ENCODE results near the gene ADCY4.

ADCY4 gene

GRCh38 chr14:24370748-24371147, 35.9 kb upstream of the ADCY4 start:
- intact Hi-C loops (cut with micrococcal nuclease), result no loop called here
- Mint-ChIP-seq H3K4me3 (no peak overlapping the region), H3K36me3 (ENCODE audit: low read depth) (no peaks in the 10 kb centered on the region), H3K9me3 (no peaks in the 10 kb centered on the region), H3K27ac (no peak overlapping the region), H3K4me1 (ENCODE audit: low read depth) (peaks cover 27% of the 10 kb centered on the region), H3K27me3 (peaks cover 57% of the 10 kb centered on the region)

GRCh38 chr14:24369907-24370687, 35.2 kb upstream of the ADCY4 start:
- H3K4me1 Mint-ChIP-seq (ENCODE audit: low read depth), result peaks cover 34% of the 10 kb centered on the region
- no peak overlapping the region for H3K27ac Mint-ChIP-seq
- intact Hi-C loops (cut with micrococcal nuclease), result loop anchor here (5.0 kb wide), 2 partner anchors 38 to 42 kb away; no protein-coding TSS in a partner anchor
- no peak overlapping the region for H3K4me3 Mint-ChIP-seq
- H3K36me3 Mint-ChIP-seq (ENCODE audit: low read depth), result no peaks in the 10 kb centered on the region
- peaks cover 59% of the 10 kb centered on the region for H3K27me3 Mint-ChIP-seq
- H3K9me3 Mint-ChIP-seq, result no peaks in the 10 kb centered on the region

- Mint-ChIP-seq H3K4me3 (no peak overlapping the region), H3K4me1 (ENCODE audit: low read depth) (peaks cover 38% of the 10 kb centered on the region), H3K9me3 (no peaks in the 10 kb centered on the region), H3K36me3 (ENCODE audit: low read depth) (no peaks in the 10 kb centered on the region), H3K27ac (no peak overlapping the region), H3K27me3 (peaks cover 62% of the 10 kb centered on the region)
- intact Hi-C loops (cut with micrococcal nuclease), result loop anchor here (5.0 kb wide), 2 partner anchors 37 to 43 kb away; no protein-coding TSS in a partner anchor
Observed at GRCh38 chr14:24369463-24369862, 34.6 kb upstream of the ADCY4 start.

- peaks cover 57% of the 10 kb centered on the region for H3K27me3 Mint-ChIP-seq
- peak overlapping the region; percentile 30 for H3K4me3 Mint-ChIP-seq
- intact Hi-C loops (cut with micrococcal nuclease), result loop anchor here (5.0 kb wide), 2 partner anchors 36 to 44 kb away; no protein-coding TSS in a partner anchor
- no peaks in the 10 kb centered on the region for H3K36me3 Mint-ChIP-seq (ENCODE audit: low read depth)
- no peaks in the 10 kb centered on the region for H3K9me3 Mint-ChIP-seq
- peaks cover 38% of the 10 kb centered on the region for H3K4me1 Mint-ChIP-seq (ENCODE audit: low read depth)
- peak overlapping the region; percentile 44 for H3K27ac Mint-ChIP-seq
Observed at GRCh38 chr14:24368562-24369252, 33.8 kb upstream of the ADCY4 start.

GRCh38 chr14:24368212-24368561, 33.3 kb upstream of the ADCY4 start:
- Mint-ChIP-seq H3K27ac (peak overlapping the region; percentile 44), H3K27me3 (peaks cover 55% of the 10 kb centered on the region), H3K9me3 (no peaks in the 10 kb centered on the region), H3K36me3 (ENCODE audit: low read depth) (no peaks in the 10 kb centered on the region), H3K4me3 (peak overlapping the region; percentile 34), H3K4me1 (ENCODE audit: low read depth) (peaks cover 38% of the 10 kb centered on the region)
- intact Hi-C loops (cut with micrococcal nuclease), result loop anchor here (5.0 kb wide), 2 partner anchors 36 to 44 kb away; no protein-coding TSS in a partner anchor

GRCh38 chr14:24367514-24368211, 32.8 kb upstream of the ADCY4 start, which contains the start of gene NFATC4:
Gene NFATC4, plus strand, starts transcription at chr14:24368184. Its CDS starts 157 bp downstream, at chr14:24368341.
- intact Hi-C loops (cut with micrococcal nuclease), result loop anchor here (2.0 to 5.0 kb wide), 3 partner anchors 35 to 63 kb away; no protein-coding TSS in a partner anchor

GRCh38 chr14:24366721-24367513, 32.0 kb upstream of the ADCY4 start:
- H3K27me3 Mint-ChIP-seq, result peaks cover 57% of the 10 kb centered on the region
- peak overlapping the region; percentile 40 for H3K27ac Mint-ChIP-seq
- no peaks in the 10 kb centered on the region for H3K9me3 Mint-ChIP-seq
- H3K36me3 Mint-ChIP-seq (ENCODE audit: low read depth), result no peaks in the 10 kb centered on the region
- H3K4me1 Mint-ChIP-seq (ENCODE audit: low read depth), result peaks cover 42% of the 10 kb centered on the region
- intact Hi-C loops (cut with micrococcal nuclease), result loop anchor here (2.0 to 5.0 kb wide), 3 partner anchors 35 to 64 kb away; no protein-coding TSS in a partner anchor
- H3K4me3 Mint-ChIP-seq, result peak overlapping the region; percentile 63

More at GRCh38 chr14:24367514-24368211, 32.8 kb upstream of the ADCY4 start, which contains the start of gene NFATC4:
- H3K36me3 Mint-ChIP-seq (ENCODE audit: low read depth), result no peaks in the 10 kb centered on the region
- H3K4me3 Mint-ChIP-seq, result peak within 1 kb of the TSS; percentile 63
- peaks cover 38% of the 10 kb centered on the region for H3K4me1 Mint-ChIP-seq (ENCODE audit: low read depth)
- H3K27ac Mint-ChIP-seq, result peak within 1 kb of the TSS; percentile 44
- H3K27me3 Mint-ChIP-seq, result peaks cover 57% of the 10 kb centered on the region
- no peaks in the 10 kb centered on the region for H3K9me3 Mint-ChIP-seq

- Mint-ChIP-seq H3K27ac (peak overlapping the region; percentile 40), H3K27me3 (peaks cover 55% of the 10 kb centered on the region), H3K9me3 (no peaks in the 10 kb centered on the region), H3K36me3 (ENCODE audit: low read depth) (no peaks in the 10 kb centered on the region), H3K4me3 (peak overlapping the region; percentile 63), H3K4me1 (ENCODE audit: low read depth) (peaks cover 47% of the 10 kb centered on the region)
- intact Hi-C loops (cut with micrococcal nuclease), result loop anchor here (2.0 to 5.0 kb wide), 3 partner anchors 34 to 64 kb away; no protein-coding TSS in a partner anchor
Observed at GRCh38 chr14:24366413-24366720, 31.5 kb upstream of the ADCY4 start.

GRCh38 chr14:24365600-24366412, 30.9 kb upstream of the ADCY4 start:
- Mint-ChIP-seq H3K27me3 (peaks cover 55% of the 10 kb centered on the region), H3K9me3 (no peaks in the 10 kb centered on the region), H3K4me3 (peak overlapping the region; percentile 18), H3K36me3 (ENCODE audit: low read depth) (no peaks in the 10 kb centered on the region), H3K4me1 (ENCODE audit: low read depth) (peaks cover 53% of the 10 kb centered on the region), H3K27ac (no peak overlapping the region)
- intact Hi-C loops (cut with micrococcal nuclease), result loop anchor here (2.0 to 5.0 kb wide), 3 partner anchors 34 to 65 kb away; no protein-coding TSS in a partner anchor

- Mint-ChIP-seq H3K36me3 (ENCODE audit: low read depth) (no peaks in the 10 kb centered on the region), H3K27me3 (peaks cover 48% of the 10 kb centered on the region)
- intact Hi-C loops (cut with micrococcal nuclease), result loop anchor here (5.0 kb wide), 2 partner anchors 33 to 47 kb away; no protein-coding TSS in a partner anchor
Observed at GRCh38 chr14:24364841-24365240, 30.0 kb upstream of the ADCY4 start.

GRCh38 chr14:24363401-24363800, 28.5 kb upstream of the ADCY4 start:
- intact Hi-C loops (cut with micrococcal nuclease), result no loop called here
- Mint-ChIP-seq H3K4me1 (ENCODE audit: low read depth) (peaks cover 54% of the 10 kb centered on the region), H3K27ac (no peak overlapping the region), H3K36me3 (ENCODE audit: low read depth) (no peaks in the 10 kb centered on the region), H3K9me3 (no peaks in the 10 kb centered on the region), H3K27me3 (peaks cover 36% of the 10 kb centered on the region), H3K4me3 (no peak overlapping the region)

More at GRCh38 chr14:24364841-24365240, 30.0 kb upstream of the ADCY4 start:
- no peak overlapping the region for H3K27ac Mint-ChIP-seq
- H3K9me3 Mint-ChIP-seq, result no peaks in the 10 kb centered on the region
- H3K4me3 Mint-ChIP-seq, result no peak overlapping the region
- peaks cover 55% of the 10 kb centered on the region for H3K4me1 Mint-ChIP-seq (ENCODE audit: low read depth)

- no peak overlapping the region for H3K4me3 Mint-ChIP-seq
- H3K27me3 Mint-ChIP-seq, result peaks cover 27% of the 10 kb centered on the region
- H3K36me3 Mint-ChIP-seq (ENCODE audit: low read depth), result no peaks in the 10 kb centered on the region
- H3K27ac Mint-ChIP-seq, result peak overlapping the region; percentile 64
- H3K9me3 Mint-ChIP-seq, result no peaks in the 10 kb centered on the region
- peaks cover 44% of the 10 kb centered on the region for H3K4me1 Mint-ChIP-seq (ENCODE audit: low read depth)
- intact Hi-C loops (cut with micrococcal nuclease), result no loop called here
Observed at GRCh38 chr14:24362241-24362960, 27.5 kb upstream of the ADCY4 start.

Measured in dendritic cell treated with granulocyte-macrophage colony-stimulating factor and Interleukin-4, amounts not matched to agents 40 ng/mL and 50 ng/mL, for 4 days (primary cell).